Esophagus (tissue), 2 donors: ENCODE measurements around the gene OSR1. TPM values are rescaled to one million over a fixed set of nuclear protein-coding genes. Genes with fewer than 3 reads are reported as not detected.

Experiments used
- H3K27ac ChIP-seq, 2 donors: one replicate each; pipeline ENCODE4 v1.5.1; 2013; ENCODE audit warnings: low read depth in 2 of 2, mild to moderate bottlenecking in 2 of 2, inconsistent platforms in 1 of 2, low read length in 1 of 2, moderate library complexity in 1 of 2
- H3K27me3 ChIP-seq, 2 donors: one replicate each; pipeline ENCODE4 v1.6.1; 2013; ENCODE audit warnings: low read length in 2 of 2, control low read depth in 1 of 2, mild to moderate bottlenecking in 1 of 2; ENCODE audit not compliant: insufficient read depth in 2 of 2, control insufficient read depth in 1 of 2
- H3K36me3 ChIP-seq, 2 donors: one replicate each; pipeline ENCODE4 v1.6.1; 2013; ENCODE audit warnings: low read length in 1 of 2; ENCODE audit not compliant: control insufficient read depth in 2 of 2, insufficient read depth in 2 of 2
- H3K4me1 ChIP-seq, 2 donors: one replicate each; pipeline ENCODE4 v1.6.1; 2013; ENCODE audit warnings: low read length in 1 of 2; ENCODE audit not compliant: control insufficient read depth in 2 of 2, insufficient read depth in 2 of 2
- H3K4me3 ChIP-seq, 2 donors: one replicate each; pipeline ENCODE4 v1.5.1; 2013; ENCODE audit warnings: low read length in 2 of 2, mild to moderate bottlenecking in 2 of 2, low read depth in 1 of 2, moderate library complexity in 1 of 2
- H3K9me3 ChIP-seq, 2 donors: one replicate each; pipeline ENCODE4 v1.6.1; 2013; ENCODE audit warnings: mild to moderate bottlenecking in 2 of 2, low read depth in 1 of 2, low read length in 1 of 2, moderate library complexity in 1 of 2; ENCODE audit not compliant: control insufficient read depth in 2 of 2, insufficient read depth in 1 of 2
- WGBS, 2 donors: extraction: QIAGEN DNeasy Blood & Tissue Kit; methylation state at CpG; one replicate each; pipeline ENCODE4 v1.1.7; 2013; 5-methylcytosine and 5-hydroxymethylcytosine counted together
- polyA plus RNA-seq, 2 donors: library from polyadenylated mRNA; stranded (reverse); fragments of 200-250 nt; gene quantifications; one replicate each; pipeline ENCODE4 v1.2.3, GENCODE V29; 2013
- donor health status: healthy with polysubstance abuse.
- donor health status: Bipolar disorder and iron deficiency.

OSR1 gene
- polyA plus RNA-seq, 2 donors = 1.1 to 1.7 TPM

GRCh38 chr2:19360966-19361321 is 2.5 kb upstream of the OSR1 start:
- Histone ChIP-seq H3K4me1 (peaks cover 7 to 18% of the 10 kb centered on the region in 2 donors), H3K27ac (peak overlapping the region in 1 of 2 donors; percentile 13), H3K36me3 (no peaks in the 10 kb centered on the region), H3K27me3 (peaks cover 4 to 5% of the 10 kb centered on the region in 2 donors), H3K9me3 (no peaks in the 10 kb centered on the region), H3K4me3 (no peak overlapping the region)
- WGBS, 2 donors = 47 to 67% methylated on average over 17 of the region's 17 CpGs

- peaks cover 7 to 18% of the 10 kb centered on the region in 2 donors for H3K4me1 ChIP-seq
Measured at GRCh38 chr2:19360266-19360965, 2.0 kb upstream of the OSR1 start.

GRCh38 chr2:19359456-19359855 is 1.0 kb upstream of the OSR1 start:
- peaks cover 5 to 7% of the 10 kb centered on the region in 2 donors for H3K27me3 ChIP-seq
- no peaks in the 10 kb centered on the region for H3K9me3 ChIP-seq
- WGBS, 2 donors = 74 to 82% methylated on average over 4 of the region's 4 CpGs
- no peak overlapping the region for H3K4me3 ChIP-seq
- H3K27ac ChIP-seq = peak overlapping the region; percentile 69 to 74
- H3K36me3 ChIP-seq = no peaks in the 10 kb centered on the region
- H3K4me1 ChIP-seq = peaks cover 7 to 18% of the 10 kb centered on the region in 2 donors

More at GRCh38 chr2:19360266-19360965, 2.0 kb upstream of the OSR1 start:
- no peak overlapping the region for H3K4me3 ChIP-seq
- WGBS, 2 donors = 87% methylated on average over 4 of the region's 4 CpGs
- H3K27me3 ChIP-seq = peaks cover 4 to 5% of the 10 kb centered on the region in 2 donors
- H3K36me3 ChIP-seq = no peaks in the 10 kb centered on the region
- no peak overlapping the region for H3K27ac ChIP-seq
- no peaks in the 10 kb centered on the region for H3K9me3 ChIP-seq

GRCh38 chr2:19359021-19359357 is 566 bp upstream of the OSR1 start:
- no peaks in the 10 kb centered on the region for H3K36me3 ChIP-seq
- H3K4me1 ChIP-seq = peaks cover 7 to 18% of the 10 kb centered on the region in 2 donors
- H3K9me3 ChIP-seq = no peaks in the 10 kb centered on the region
- 28% methylated on average over 14 of the region's 14 CpGs for WGBS, 2 donors
- peak overlapping the region; percentile 24 to 57 for H3K4me3 ChIP-seq
- H3K27ac ChIP-seq = peak overlapping the region; percentile 69 to 74
- peaks cover 5 to 7% of the 10 kb centered on the region in 2 donors for H3K27me3 ChIP-seq

GRCh38 chr2:19357402-19358241 is 801 bp downstream of the OSR1 start:
- peak overlapping the region; percentile 55 to 57 for H3K4me3 ChIP-seq
- peak overlapping the region; percentile 69 to 70 for H3K27ac ChIP-seq
- peaks cover 7 to 15% of the 10 kb centered on the region in 2 donors for H3K4me1 ChIP-seq
- H3K9me3 ChIP-seq = no peaks in the 10 kb centered on the region
- H3K27me3 ChIP-seq = peaks cover 5 to 7% of the 10 kb centered on the region in 2 donors
- H3K36me3 ChIP-seq = no peaks in the 10 kb centered on the region
- 6 to 7% methylated on average over 45 of the region's 45 CpGs for WGBS, 2 donors

- Histone ChIP-seq H3K9me3 (no peaks in the 10 kb centered on the region), H3K27me3 (peaks cover 5 to 7% of the 10 kb centered on the region in 2 donors), H3K4me1 (peaks cover 7 to 15% of the 10 kb centered on the region in 2 donors), H3K4me3 (peak overlapping the region; percentile 55 to 57), H3K36me3 (no peaks in the 10 kb centered on the region), H3K27ac (peak overlapping the region; percentile 53 to 69)
- 23 to 33% methylated on average over 54 of the region's 54 CpGs for WGBS, 2 donors
Measured at GRCh38 chr2:19356545-19357401, 1.6 kb downstream of the OSR1 start.

GRCh38 chr2:19355931-19356544 is 2.4 kb downstream of the OSR1 start:
- Histone ChIP-seq H3K4me3 (peak overlapping the region in 1 of 2 donors; percentile 57), H3K27me3 (peaks cover 5 to 7% of the 10 kb centered on the region in 2 donors), H3K36me3 (no peaks in the 10 kb centered on the region), H3K4me1 (peaks cover 6 to 11% of the 10 kb centered on the region in 2 donors), H3K27ac (peak overlapping the region; percentile 19 to 53), H3K9me3 (no peaks in the 10 kb centered on the region)
- WGBS, 2 donors = 46 to 64% methylated on average over 35 of the region's 35 CpGs

- H3K4me1 ChIP-seq = peaks cover 4 to 11% of the 10 kb centered on the region in 2 donors
- peaks cover 5 to 7% of the 10 kb centered on the region in 2 donors for H3K27me3 ChIP-seq
- 60 to 68% methylated on average over 18 of the region's 18 CpGs for WGBS, 2 donors
- peak overlapping the region in 1 of 2 donors; percentile 53 for H3K27ac ChIP-seq
- H3K36me3 ChIP-seq = no peaks in the 10 kb centered on the region
- H3K4me3 ChIP-seq = peak overlapping the region in 1 of 2 donors; percentile 57
- H3K9me3 ChIP-seq = no peaks in the 10 kb centered on the region
Measured at GRCh38 chr2:19355416-19355821, 3.0 kb downstream of the OSR1 start.

- 74 to 79% methylated on average over 3 of the region's 3 CpGs for WGBS, 2 donors
Measured at GRCh38 chr2:19355014-19355405, 3.4 kb downstream of the OSR1 start.

More at GRCh38 chr2:19355014-19355405, 3.4 kb downstream of the OSR1 start:
- Histone ChIP-seq H3K9me3 (no peaks in the 10 kb centered on the region), H3K27ac (peak overlapping the region in 1 of 2 donors; percentile 53), H3K4me1 (peaks cover 4 to 11% of the 10 kb centered on the region in 2 donors), H3K36me3 (no peaks in the 10 kb centered on the region), H3K27me3 (peaks cover 5 to 7% of the 10 kb centered on the region in 2 donors), H3K4me3 (no peak overlapping the region)
